Measurements from ENCODE around the gene ADH1B. TPM values are rescaled to one million over a fixed set of nuclear protein-coding genes. Genes with fewer than 3 reads are reported as not detected.

The ADH1B gene
- total RNA-seq, 1 donor = 0.72 TPM

- Histone ChIP-seq H3K36me3 (ENCODE audit: insufficient read depth, low read length) (no peaks in the 10 kb centered on the region), H3K27me3 (ENCODE audit: insufficient read depth, low read length) (no peaks in the 10 kb centered on the region), H4K20me1 (ENCODE audit: insufficient read depth, low read length) (no peaks in the 10 kb centered on the region), H3K4me3 (ENCODE audit: insufficient read depth, low read length) (no peak within 1 kb of the TSS), H3K4me2 (ENCODE audit: insufficient read depth, low read length) (no peak within 1 kb of the TSS), H3K4me1 (ENCODE audit: insufficient read depth, low read length) (no peaks in the 10 kb centered on the region), H3K27ac (ENCODE audit: low read depth, low read length) (no peak within 1 kb of the TSS), H3K79me2 (ENCODE audit: insufficient read depth, low read length) (no peaks in the 10 kb centered on the region), H3K9me3 (ENCODE audit: low read depth, low read length) (no peaks in the 10 kb centered on the region), H2AFZ (ENCODE audit: low read length) (no peak within 1 kb of the TSS)
- TF ChIP-seq CTCF (IDR thresholded peaks at IDR 0.05; ENCODE audit: extremely low read depth, low read depth, low read length) = no peak
- DNase-seq (ENCODE audit: insufficient read length, low spot score, missing footprints) = no peak
Measured at GRCh38 chr4:99290848-99291786, 30.1 kb downstream of the ADH1B start, which contains the start of gene ADH1A. ADH1A (minus strand) TSS chr4:99290985; CDS start chr4:99290914, 71 bp downstream.

- no peaks in the 10 kb centered on the region for H3K27me3 ChIP-seq (ENCODE audit: insufficient read depth, low read length)
- no peak for DNase-seq (ENCODE audit: insufficient read length, low spot score, missing footprints)
- no peak overlapping the region for H2AFZ ChIP-seq (ENCODE audit: low read length)
- no peaks in the 10 kb centered on the region for H4K20me1 ChIP-seq (ENCODE audit: insufficient read depth, low read length)
- no peaks in the 10 kb centered on the region for H3K9me3 ChIP-seq (ENCODE audit: low read depth, low read length)
- no peaks in the 10 kb centered on the region for H3K36me3 ChIP-seq (ENCODE audit: insufficient read depth, low read length)
- TF ChIP-seq CTCF (IDR thresholded peaks at IDR 0.05; ENCODE audit: extremely low read depth, low read depth, low read length) = no peak
- no peak overlapping the region for H3K4me3 ChIP-seq (ENCODE audit: insufficient read depth, low read length)
- H3K4me2 ChIP-seq (ENCODE audit: insufficient read depth, low read length) = no peak overlapping the region
- no peaks in the 10 kb centered on the region for H3K79me2 ChIP-seq (ENCODE audit: insufficient read depth, low read length)
- no peak overlapping the region for H3K27ac ChIP-seq (ENCODE audit: low read depth, low read length)
- no peaks in the 10 kb centered on the region for H3K4me1 ChIP-seq (ENCODE audit: insufficient read depth, low read length)
Measured at GRCh38 chr4:99285387-99285786, 35.8 kb downstream of the ADH1B start.

DNA sequence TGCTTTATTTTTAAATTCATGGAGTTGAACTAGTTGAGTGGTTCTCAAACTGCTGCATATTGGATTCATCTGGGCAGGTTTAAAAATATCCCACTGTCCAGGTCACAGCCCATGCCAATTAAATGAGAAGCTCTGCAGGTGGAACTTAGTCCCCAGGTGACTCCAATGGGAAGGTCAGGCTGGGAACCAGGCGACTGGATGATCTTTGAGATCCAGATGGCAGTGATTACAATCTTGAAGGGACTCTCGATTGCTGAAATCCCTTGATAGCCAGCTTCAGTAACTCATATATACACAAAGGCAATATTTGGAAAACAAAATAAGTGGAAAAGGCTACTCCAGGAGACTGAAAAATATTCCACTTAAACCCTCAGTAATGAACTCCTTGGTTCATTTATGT, 38.5 kb downstream of the ADH1B start:
- no peak for TF ChIP-seq CTCF (IDR thresholded peaks at IDR 0.05; ENCODE audit: extremely low read depth, low read depth, low read length)
- no peaks in the 10 kb centered on the region for H3K36me3 ChIP-seq (ENCODE audit: insufficient read depth, low read length)
- no peaks in the 10 kb centered on the region for H3K79me2 ChIP-seq (ENCODE audit: insufficient read depth, low read length)

DNA sequence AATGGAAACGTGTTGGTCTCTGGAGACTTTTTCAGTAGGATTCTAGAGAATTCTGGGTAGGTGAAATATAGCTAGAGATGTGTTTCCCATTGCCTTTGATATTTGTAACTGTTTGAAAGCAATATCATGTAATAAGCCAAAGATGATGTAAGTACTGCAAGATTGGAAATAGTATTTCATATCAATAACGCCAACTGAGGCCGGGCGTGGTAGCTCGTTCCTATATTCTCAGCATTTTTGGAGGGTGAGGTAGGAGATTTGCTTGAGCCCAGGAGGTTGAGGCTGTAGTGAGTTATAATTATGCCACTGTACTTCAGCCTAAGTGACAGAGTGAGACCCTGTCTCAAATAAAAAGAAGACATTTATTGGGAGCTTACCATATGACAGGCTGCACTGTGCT, 39.9 kb downstream of the ADH1B start:
- H3K4me1 ChIP-seq (ENCODE audit: insufficient read depth, low read length) = no peaks in the 10 kb centered on the region
- H4K20me1 ChIP-seq (ENCODE audit: insufficient read depth, low read length) = no peaks in the 10 kb centered on the region
- no peaks in the 10 kb centered on the region for H3K9me3 ChIP-seq (ENCODE audit: low read depth, low read length)
- H3K27ac ChIP-seq (ENCODE audit: low read depth, low read length) = no peak overlapping the region
- no peaks in the 10 kb centered on the region for H3K27me3 ChIP-seq (ENCODE audit: insufficient read depth, low read length)
- no peak overlapping the region for H3K4me3 ChIP-seq (ENCODE audit: insufficient read depth, low read length)
- H2AFZ ChIP-seq (ENCODE audit: low read length) = no peak overlapping the region
- no peak for TF ChIP-seq CTCF (IDR thresholded peaks at IDR 0.05; ENCODE audit: extremely low read depth, low read depth, low read length)
- DNase-seq (ENCODE audit: insufficient read length, low spot score, missing footprints) = no peak
- H3K4me2 ChIP-seq (ENCODE audit: insufficient read depth, low read length) = no peak overlapping the region
- no peaks in the 10 kb centered on the region for H3K36me3 ChIP-seq (ENCODE audit: insufficient read depth, low read length)
- no peaks in the 10 kb centered on the region for H3K79me2 ChIP-seq (ENCODE audit: insufficient read depth, low read length)

More for the DNA sequence above, 38.5 kb downstream of the ADH1B start:
- Histone ChIP-seq H2AFZ (ENCODE audit: low read length) (no peak overlapping the region), H3K4me3 (ENCODE audit: insufficient read depth, low read length) (no peak overlapping the region), H3K27ac (ENCODE audit: low read depth, low read length) (no peak overlapping the region), H3K27me3 (ENCODE audit: insufficient read depth, low read length) (no peaks in the 10 kb centered on the region), H3K4me1 (ENCODE audit: insufficient read depth, low read length) (no peaks in the 10 kb centered on the region), H3K4me2 (ENCODE audit: insufficient read depth, low read length) (no peak overlapping the region), H4K20me1 (ENCODE audit: insufficient read depth, low read length) (no peaks in the 10 kb centered on the region), H3K9me3 (ENCODE audit: low read depth, low read length) (no peaks in the 10 kb centered on the region)
- no peak for DNase-seq (ENCODE audit: insufficient read length, low spot score, missing footprints)
